Activated effector memory CD4-positive, alpha-beta T cell treated with Interleukin-2 at 50 U/mL for 16 hours (primary cell): Measurements from ENCODE around the gene SOD3.

Experiments used
- DNase-seq: peaks from one replicate; pipeline ENCODE4 v3.0.0-alpha.2; 2020

Gene SOD3

DNA sequence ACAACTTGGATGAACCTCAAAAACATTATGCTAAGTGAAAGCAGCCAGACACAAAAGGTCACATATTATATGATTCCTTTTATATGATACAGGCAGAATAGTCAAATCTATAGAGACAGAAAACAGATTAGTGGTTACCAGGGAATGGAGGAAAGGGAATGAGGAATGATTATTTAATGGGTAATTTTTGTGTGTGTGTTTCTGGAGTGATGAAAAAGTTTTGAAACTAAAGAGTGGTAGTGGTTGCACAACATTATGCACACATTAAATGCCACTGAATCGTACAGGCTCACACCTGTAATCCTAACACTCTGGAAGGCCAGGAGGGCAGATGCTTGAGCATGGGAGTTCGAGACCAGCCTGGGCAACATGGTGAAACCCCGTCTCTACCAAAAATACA, 19.6 kb upstream of the SOD3 start:
- no peak for DNase-seq

DNA sequence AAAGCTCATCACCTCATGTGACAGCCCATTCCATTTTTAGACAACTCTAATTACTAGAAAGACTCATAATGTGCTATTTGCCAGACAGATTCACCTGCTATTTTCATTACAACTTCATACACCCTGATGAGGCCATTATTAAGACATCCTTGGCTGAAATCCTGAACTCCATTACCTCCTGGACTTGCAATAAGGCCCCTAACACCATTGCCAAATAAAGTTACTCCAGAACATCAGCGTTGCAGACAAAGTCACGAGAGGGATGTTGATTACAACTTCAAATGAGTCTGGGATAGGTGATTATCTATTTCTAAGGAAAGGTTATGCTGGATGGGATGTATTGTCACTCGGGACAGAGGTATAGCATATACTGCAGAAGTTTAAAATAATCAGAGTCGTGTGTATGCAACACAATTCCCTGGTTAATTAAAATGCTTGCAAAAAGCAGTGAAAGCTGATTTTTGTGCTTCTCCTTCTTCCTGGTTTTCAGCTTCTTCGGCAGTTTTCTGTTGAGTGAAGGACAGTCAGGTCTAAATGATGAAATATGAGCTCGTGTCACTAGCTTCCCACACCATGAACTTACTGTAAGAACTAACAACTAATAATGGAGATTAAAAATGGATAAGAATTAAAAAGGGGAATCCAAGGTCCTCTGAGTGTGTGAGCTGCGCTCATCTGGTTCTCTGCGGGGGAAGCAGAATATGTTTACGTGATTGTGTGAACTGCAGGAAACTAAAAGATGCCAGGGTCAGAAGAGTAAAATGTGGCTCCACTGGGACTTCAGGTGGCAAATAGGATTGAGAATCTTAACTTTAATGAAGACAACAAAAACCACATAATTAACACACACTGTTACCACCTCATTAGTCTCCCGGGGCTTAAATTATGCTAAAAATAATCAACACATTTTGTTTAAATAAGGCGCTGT, 17.6 kb upstream of the SOD3 start:
- no peak for DNase-seq

DNA sequence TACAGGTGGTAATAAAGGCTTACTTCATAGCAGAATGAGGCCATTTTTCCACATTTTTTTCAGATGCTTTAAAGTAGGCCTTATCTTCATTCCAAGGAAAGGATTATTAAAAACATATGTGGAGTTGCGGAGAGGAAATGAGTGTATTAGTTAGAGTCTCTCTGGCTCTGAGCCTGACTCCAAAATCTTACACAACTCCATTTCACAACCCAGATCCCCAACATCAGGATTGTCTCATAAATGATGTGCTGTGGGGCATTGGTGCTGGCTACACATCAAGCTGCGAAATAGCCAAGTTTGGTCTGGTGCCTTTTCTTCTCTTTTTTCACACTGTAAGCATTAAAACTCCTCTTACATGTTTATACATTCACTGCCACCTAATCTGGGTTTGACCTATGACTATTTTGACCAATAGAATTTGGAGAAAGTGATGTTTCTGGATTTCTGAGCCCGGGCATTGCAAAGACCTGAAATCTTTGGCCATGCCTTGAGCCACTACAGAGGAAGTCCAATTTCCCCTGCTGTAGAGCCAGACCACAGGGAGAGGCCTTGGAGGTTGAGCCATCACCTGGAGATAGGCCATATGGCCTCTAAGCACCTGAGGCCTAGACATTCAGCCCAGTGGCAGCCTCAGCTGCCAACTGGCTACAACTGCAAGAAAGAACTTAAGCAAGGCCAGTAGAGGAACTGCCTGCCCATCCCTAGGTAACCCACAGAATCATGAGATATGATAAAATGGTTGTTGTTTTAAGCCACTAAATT, 16.7 kb upstream of the SOD3 start:
- DNase-seq, result no peak

DNA sequence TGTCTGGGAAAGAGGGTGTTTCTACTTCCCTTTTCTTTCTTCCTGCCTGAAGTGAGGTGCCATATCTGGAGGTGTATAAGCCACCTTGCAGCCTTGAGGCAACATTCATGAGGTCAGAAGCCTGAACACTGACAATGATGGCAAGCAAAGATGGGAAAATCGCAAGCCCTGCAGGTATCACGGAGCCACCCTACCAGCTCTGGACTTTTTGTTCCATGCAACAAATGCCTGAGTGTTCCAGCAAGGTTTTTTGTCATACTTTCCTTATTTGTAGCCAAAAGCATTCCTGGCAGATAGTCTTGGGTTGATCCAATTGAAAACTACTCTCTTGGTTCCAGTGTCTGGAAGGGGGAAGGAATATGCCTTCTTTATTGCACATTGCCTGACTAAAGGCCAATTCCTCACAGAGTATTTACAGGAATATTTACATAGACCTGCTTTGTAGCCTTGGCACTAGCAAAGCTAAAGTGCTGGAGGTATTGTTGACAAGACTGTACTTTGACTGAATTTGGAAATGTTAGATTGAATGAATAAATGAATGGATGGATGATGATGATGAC, 14.4 kb upstream of the SOD3 start:
- no peak for DNase-seq

DNA sequence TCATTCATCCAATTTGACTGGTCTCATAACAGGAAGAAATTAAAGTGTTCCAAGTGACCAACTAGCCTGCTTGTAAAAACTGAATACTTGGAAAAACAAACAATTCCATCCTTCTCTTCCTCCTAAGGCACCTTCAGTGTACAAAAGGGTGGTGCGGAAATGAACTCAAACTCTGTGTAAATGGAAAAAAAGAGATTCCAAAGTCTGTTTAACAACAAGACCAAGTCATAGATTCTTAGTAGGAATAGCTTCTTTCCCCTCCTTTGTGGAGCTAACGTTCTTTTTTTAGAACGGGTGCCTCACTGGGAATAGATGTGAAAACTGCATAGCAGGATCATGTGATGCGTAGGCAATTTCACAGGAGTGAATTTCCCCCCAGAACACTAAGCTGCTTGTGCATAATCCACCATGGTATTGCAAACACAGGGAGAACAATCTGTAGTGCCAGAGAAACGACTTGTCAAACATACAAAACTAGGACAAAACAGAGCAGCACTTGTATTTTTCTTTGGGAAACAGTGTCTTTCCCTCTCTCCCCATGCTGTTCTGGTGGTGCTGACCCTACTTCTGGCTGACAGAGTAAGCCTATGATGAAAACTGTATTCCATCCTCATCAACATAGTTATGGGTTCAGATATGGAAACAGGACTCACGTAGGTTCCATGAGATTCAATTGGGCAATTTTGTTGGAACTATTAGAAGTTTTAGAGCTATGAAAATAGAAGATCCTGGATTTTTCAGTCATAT, 13.2 kb upstream of the SOD3 start:
- DNase-seq, result no peak

DNA sequence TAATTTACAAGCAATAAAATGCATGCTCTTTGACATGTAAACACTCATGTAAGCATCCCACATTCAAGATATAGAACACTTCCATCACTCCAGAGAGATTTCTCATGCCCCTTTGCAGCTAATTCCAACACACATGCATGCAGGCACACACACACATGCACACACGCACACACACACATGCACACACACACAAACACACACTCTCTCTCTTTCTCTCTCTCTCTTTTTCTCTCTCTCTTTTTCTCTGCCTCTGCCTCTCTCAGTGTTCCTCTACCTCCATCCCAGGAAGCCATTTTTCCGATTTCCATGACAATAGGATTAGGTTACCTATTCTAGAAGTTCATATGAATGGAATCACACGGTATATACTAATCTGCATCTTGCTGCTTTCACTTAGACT, 11.9 kb upstream of the SOD3 start:
- DNase-seq, result no peak

DNA sequence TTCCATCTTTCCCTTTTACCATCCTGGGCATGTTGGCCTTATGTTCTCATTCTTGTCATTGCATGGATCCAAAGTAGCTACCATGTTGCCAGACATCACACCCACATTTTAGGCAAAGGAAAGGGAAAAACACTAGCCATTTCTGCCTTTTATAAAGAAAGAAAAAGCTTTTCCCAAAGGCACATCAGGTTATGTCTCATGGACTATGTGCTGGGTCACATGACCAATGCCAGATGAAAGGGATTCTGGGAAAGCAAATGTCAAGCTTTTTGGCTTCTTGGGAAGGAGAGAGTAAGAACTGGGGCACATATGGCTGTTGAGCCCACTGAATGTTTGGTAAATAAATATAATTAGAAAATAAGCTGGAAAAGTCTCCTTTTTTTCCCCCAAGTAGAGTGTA, 4.3 kb upstream of the SOD3 start:
- no peak for DNase-seq

DNA sequence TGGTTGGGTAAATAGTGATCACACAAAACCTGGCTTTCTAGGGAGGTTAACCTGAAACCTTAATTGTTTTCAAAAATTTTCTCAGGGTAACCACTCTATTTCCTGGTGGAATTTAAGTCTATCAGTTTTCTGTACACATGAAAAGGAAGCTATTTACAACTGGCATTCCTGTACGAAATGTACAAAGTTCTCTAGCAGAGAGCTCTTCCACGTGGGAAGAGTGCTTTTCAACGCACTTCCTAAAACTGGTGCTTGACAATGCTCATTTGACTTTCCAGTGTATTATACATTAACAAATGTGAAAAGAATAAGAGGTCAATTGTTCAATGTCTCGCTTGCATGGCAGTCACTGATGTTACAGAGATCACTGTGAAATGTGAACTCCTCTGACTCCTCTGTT, 2.8 kb upstream of the SOD3 start:
- no peak for DNase-seq

DNA sequence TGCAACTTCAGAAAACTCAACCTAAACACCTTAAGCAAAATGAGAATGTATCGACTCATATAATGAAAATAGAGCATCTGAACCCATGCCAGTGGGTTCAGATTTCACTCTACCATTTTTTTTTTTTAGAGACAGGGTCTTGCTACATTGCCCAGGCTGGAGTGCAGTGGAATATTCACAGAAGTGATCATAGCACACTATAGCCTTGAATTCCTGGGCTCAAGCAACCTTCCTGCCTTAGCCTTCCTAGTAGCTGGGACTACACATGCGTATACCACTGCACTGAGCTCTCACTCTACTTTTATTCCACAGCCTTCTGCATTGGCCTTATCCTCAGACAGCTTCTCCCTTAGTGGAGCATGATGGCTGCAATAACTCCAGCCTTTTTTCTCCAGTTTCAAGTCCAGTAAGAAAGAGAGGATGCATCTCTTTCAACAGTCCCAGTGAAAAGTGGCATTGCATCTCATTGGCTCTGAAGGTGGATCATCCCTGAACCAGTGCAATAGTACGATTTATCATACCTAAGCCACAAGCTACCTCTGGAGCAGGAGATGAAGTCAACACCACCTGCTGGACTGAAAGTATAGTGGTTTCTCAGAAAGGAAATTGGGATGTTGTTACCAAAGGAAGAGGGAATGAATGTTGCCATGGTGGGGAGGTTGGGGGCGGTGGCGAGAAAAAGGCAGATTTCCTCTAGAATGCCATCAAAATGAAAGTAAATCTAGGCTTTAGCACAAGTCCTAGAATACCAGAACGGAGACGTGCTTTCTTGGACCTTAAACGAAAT, 2.0 kb upstream of the SOD3 start:
- DNase-seq, result no peak

DNA sequence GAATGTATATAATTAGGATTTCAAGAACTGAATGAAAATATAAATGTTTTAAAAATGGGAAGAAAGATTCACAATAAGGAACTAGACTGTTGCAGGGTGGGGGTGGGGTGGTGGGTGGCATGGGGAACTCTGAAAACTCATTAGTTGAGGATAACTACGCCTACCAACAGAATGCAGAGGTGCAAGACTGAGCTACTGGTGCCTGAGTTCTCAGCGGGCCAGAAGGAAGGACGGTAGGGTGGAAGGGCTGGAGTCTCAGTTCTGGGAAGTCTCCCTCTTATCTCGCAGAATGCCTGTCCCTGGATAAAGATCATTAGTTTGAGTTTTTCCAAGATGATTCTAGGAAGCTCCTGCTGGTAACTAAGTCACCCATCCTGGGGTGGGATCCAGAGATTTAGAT, 1.3 kb upstream of the SOD3 start:
- DNase-seq, result no peak

DNA sequence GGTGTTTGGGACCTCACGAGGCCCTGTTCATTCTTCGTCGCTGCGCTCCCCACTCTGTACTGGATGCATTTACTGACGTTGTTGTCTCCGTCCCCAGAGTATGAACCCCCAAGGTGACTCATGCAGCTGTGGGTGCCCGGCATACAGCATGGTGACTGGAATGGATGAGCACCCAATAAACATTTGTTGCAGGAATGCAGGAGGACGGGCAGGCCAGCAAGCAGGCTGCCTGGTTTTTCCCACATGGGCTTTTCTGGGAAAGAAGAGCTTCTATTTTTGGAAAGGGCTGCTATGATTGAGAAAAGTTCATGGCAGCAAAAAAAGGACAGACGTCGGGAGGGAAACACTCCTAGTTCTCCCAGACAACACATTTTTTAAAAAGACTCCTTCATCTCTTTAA, 893 bp upstream of the SOD3 start:
- no peak for DNase-seq

DNA sequence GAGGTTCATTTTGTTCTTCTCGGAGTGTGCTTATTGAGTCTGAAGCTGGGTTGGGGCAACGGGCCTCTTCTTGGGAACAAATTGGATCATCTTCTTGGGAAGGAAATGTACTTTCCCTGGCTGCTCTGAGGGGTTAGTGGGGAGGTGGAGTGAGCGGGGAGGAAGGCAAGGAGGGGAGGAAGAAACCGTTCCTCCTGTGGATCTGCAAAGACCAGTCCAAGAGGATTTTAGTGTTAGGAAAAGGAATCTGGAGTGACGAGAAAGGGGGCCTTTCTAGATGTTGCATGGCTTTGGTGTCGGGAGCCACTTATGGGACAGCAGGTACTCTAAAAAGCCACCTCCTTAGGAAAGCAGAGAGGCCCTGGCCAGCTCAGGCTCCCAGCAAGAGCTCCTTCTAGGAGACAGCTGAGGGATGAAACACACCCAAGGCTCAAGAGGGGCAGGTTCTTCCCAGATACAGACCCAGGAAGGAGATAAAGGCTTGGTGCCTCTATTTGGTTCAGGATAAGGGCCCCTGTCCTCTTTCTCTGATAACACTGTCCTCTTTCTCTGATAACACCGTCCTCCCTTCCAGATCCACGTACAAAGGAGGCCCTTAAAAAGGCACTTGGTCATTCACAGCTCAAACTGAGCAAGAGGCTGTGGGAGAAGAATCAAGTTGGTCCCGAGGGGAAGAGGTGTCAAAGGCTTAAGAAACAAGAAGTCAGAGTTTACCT, 451 bp downstream of the SOD3 start:
- DNase-seq, result no peak

DNA sequence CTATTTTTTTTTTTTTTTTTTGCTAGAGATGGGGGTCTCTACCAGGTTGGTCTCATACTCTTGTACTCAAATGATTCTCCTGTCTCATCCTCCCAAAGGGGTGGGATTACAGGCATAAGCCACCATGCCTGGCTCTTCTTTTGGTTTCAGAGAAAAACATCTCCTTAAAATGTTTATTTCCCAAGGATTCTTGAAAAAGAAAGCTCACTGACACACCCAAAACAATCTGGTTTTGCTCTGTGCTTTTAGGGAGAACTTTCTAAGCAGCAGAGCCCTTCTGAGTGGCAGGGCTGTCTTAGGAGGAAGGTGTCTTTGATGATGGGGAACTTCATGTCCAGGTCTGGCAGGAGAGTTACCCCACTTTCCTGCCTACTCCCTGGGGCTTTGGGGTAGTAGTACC, 1.2 kb downstream of the SOD3 start:
- no peak for DNase-seq

DNA sequence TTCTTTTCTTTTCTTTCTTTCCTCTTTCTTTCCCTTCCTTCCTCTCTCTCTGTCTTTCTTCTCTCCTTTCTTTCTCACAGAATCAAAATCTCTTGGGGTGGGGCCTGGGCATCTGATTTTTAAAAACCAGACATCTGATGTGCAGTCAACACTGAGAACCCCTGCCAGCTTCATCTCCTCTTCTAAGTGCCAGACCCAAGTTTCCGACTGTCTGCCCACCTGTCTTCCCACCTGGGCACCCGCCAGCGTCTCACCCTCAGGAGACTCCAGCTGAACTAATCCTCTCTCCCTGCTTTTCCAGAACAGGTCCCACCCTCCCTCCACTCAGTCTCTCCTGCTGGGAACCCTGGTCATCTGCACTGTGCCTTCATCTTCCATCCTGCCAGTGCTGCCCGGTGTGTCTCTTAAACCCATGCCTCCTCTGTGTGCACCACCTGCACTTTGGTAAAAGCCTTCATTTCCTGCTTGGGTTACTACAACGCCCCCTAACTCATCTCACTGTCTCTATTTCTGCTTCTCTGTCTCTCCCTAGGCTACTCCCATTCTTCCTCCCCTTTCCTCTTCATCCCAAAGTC, 2.8 kb downstream of the SOD3 start:
- DNase-seq, result no peak

DNA sequence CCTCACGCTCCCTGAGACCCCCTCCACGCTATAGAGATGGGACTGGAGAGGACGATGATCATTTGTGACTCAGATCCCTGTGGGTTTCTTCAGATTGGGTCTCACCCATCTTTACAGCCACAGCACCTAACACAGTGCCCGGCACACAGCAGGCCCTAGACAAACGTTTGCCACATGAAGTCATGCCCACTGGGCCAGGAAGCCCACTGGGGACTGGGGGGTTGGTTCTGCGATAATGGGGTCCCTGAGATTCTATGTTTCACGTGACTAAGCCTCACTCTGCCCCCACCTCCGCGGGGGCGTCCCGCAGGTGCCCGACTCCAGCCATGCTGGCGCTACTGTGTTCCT, 3.8 kb downstream of the SOD3 start:
- DNase-seq, result no peak

DNA sequence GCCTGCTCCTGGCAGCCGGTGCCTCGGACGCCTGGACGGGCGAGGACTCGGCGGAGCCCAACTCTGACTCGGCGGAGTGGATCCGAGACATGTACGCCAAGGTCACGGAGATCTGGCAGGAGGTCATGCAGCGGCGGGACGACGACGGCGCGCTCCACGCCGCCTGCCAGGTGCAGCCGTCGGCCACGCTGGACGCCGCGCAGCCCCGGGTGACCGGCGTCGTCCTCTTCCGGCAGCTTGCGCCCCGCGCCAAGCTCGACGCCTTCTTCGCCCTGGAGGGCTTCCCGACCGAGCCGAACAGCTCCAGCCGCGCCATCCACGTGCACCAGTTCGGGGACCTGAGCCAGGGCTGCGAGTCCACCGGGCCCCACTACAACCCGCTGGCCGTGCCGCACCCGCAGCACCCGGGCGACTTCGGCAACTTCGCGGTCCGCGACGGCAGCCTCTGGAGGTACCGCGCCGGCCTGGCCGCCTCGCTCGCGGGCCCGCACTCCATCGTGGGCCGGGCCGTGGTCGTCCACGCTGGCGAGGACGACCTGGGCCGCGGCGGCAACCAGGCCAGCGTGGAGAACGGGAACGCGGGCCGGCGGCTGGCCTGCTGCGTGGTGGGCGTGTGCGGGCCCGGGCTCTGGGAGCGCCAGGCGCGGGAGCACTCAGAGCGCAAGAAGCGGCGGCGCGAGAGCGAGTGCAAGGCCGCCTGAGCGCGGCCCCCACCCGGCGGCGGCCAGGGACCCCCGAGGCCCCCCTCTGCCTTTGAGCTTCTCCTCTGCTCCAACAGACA, 4.4 kb downstream of the SOD3 start:
- no peak for DNase-seq

DNA sequence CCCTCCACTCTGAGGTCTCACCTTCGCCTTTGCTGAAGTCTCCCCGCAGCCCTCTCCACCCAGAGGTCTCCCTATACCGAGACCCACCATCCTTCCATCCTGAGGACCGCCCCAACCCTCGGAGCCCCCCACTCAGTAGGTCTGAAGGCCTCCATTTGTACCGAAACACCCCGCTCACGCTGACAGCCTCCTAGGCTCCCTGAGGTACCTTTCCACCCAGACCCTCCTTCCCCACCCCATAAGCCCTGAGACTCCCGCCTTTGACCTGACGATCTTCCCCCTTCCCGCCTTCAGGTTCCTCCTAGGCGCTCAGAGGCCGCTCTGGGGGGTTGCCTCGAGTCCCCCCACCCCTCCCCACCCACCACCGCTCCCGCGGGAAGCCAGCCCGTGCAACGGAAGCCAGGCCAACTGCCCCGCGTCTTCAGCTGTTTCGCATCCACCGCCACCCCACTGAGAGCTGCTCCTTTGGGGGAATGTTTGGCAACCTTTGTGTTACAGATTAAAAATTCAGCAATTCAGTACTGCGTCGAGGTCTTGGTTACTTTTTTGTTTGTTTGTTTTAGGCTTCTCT, 5.0 kb downstream of the SOD3 start:
- no peak for DNase-seq

DNA sequence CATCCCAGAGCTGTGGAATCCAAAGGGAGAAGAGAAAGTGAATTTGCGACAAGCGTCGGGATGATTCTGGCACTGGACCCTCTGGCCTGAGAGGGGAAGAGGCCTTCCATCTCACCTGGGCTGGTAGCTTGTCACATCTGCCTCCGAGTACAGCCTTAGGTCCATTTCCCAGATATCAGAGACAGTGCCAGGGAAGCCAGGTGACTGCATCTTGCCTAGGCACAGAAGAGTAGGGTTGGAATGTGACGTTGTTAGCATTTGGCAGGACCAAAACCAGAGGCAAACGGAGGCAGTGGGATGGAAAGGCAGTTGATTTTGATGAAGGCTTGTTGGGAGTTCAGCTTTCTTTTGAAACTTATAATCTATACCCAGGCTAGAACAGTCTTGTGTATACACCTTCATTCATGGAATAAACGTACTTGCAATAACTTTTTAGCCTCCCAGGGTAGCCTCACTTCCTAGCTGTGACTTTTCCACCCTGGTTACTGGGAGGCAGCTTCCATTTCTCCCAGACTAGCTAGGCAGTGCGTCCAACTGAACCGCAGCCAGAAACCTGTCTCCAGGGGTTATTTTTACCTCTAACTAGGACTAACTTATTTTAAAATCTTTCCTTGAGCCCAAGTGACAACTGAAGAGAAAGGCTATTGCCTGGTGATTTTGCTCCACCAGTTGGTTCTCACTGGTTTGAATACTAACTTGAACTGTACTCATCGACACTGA, 5.9 kb downstream of the SOD3 start:
- DNase-seq, result no peak

DNA sequence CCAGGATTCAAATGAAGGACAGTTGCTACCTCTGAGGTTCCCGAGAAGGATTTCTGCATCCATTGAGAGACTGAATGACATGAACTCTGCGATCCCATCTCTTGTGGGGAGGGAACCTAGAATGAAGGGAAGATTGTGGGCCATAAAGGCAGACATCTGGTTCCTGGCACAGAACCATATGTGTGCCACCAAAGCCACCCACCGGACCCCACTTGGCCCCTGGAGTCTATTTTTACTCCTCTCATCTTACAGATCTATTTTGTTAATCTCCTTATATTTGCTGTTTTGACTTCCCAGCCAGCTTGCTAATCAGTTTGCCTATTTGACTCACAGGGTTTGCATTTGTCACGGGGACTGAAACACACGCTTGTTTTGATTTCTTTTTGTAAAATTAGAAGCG, 7.3 kb downstream of the SOD3 start:
- DNase-seq, result no peak

DNA sequence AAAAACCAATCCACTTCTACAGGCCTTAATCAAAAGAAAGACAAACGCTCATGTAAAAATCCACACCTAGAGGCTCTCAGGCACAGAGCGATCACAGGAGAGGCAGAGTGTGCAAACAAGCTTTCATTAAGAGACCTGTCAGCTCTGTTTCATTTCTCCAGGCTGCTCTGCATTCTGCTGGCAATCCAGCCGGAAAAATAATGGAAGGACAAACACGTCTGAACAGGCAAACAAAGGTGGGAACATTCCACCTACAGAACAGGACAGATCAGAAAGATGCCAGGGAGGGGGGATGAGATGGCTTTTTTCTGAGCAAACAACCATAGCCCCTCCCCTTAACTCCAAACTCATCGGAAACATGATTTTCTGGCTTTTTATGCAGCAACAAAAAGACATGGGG, 9.7 kb downstream of the SOD3 start:
- no peak for DNase-seq
